ENCODE results near the gene DDX54.

Gene DDX54, protein sequence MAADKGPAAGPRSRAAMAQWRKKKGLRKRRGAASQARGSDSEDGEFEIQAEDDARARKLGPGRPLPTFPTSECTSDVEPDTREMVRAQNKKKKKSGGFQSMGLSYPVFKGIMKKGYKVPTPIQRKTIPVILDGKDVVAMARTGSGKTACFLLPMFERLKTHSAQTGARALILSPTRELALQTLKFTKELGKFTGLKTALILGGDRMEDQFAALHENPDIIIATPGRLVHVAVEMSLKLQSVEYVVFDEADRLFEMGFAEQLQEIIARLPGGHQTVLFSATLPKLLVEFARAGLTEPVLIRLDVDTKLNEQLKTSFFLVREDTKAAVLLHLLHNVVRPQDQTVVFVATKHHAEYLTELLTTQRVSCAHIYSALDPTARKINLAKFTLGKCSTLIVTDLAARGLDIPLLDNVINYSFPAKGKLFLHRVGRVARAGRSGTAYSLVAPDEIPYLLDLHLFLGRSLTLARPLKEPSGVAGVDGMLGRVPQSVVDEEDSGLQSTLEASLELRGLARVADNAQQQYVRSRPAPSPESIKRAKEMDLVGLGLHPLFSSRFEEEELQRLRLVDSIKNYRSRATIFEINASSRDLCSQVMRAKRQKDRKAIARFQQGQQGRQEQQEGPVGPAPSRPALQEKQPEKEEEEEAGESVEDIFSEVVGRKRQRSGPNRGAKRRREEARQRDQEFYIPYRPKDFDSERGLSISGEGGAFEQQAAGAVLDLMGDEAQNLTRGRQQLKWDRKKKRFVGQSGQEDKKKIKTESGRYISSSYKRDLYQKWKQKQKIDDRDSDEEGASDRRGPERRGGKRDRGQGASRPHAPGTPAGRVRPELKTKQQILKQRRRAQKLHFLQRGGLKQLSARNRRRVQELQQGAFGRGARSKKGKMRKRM

GRCh38 chr12:113185180-113186032 is at the start of gene DDX54, which contains the start of gene RITA1:
TSS of gene DDX54 (minus strand) at chr12:113185478. CDS start at chr12:113185451, 27 bp downstream.
TSS of gene RITA1 (plus strand) at chr12:113185721. CDS start at chr12:113186747, 1,026 bp downstream.
- peak; percentile 37 for DNase-seq (ENCODE audit: low read depth)

DNA sequence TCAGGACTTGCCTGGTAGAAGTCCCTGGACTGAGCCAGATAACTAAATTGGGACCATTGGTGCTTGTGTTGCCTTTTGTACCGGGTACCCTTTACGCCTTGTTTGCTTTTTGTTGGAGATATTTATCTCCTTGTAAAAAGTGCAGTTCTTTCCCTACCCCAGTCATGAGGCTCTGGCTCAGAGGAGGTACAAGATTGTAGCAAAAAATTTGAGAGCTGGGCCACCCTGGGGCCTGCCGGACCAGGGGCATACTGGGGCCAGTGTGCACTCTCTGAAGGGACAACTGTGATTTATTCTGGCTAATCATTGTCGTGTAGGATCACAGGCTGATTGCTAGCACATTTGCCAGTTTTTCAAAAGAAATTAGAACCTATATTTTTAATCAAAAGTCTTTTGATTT is 49.2 kb upstream of the DDX54 start:
- DNase-seq (ENCODE audit: low read depth) = no peak

- DNase-seq (ENCODE audit: low read depth) = no peak
Observed at GRCh38 chr12:113233967-113234366, 48.7 kb upstream of the DDX54 start.

- no peak for DNase-seq (ENCODE audit: low read depth)
Observed at GRCh38 chr12:113232840-113233585, 47.7 kb upstream of the DDX54 start.

DNA sequence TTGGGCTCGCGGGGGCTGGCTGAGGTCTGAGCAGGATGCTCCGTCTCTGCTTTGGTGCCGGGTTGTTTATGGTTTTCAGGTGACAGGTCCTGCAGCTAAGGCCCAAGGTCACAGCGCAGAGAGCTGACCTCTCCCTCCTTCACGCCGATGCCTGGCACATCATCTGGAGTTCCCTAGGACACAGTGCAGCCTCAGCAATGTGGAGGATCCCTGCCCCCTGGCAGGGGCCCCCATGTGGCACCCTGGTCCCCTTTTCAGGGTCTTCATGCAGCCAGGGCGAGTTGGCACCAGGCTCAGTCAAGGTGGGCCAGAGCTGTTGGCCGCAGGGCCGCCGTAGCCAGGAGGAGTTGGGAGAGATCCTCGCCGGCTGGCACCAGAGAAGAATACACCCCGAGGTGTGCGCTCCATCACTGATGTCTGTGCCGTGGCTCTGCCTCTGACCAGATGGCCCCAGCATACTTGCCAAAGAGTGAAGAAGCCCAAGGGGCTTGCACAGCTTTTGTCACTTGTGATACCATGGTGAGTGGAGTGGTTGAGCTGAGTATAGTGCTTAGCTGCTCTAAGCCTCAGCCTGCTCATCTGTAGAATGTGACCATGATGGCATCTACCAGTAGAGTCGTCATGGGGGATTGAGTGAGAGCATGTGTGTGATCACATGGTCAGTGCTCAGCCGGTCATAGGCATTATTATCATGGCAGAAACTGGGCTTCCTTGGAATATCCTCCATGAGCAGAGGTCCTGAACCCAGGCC is 47.0 kb upstream of the DDX54 start:
- no peak for DNase-seq (ENCODE audit: low read depth)

DNA sequence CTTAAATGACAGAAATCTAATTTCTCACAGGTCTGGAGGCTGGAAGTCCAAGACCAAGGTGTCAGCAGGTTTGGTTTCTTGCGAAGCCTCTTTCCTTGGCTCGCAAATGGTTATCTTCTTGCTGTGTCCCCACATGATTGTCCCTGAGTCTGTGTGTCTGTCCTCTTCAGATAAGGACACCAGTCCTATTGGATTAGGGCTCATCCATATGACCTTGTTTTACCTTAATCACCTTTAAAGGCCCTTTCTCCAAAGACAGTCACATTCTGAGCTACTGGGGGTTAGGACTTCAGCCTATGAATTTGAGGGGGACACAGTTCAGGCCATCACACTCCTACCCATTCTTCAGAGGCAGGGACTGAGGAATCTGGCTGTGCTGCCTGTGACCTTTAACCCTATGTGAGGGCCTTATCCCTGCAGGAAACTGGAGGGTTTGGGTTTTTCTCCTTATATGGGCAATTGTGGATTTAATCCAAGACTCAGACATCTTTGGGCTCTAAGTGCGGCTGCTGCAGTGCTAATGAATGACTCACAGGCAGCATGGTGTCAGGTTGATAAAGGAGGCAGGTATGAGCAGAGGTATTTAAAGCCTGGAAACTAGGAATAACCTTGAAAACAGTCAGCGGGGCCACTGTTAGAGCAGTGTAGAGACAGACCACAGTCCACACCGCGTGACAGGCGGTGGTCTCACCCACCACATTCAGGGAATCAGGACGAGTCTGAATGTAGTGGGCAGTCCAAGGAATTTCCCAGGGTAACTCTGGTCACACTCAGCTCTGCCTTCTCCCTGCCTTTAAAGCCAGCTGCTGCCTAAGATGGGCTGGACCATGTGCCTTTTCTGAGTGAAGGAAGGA is 46.2 kb upstream of the DDX54 start:
- no peak for DNase-seq (ENCODE audit: low read depth)

DNA sequence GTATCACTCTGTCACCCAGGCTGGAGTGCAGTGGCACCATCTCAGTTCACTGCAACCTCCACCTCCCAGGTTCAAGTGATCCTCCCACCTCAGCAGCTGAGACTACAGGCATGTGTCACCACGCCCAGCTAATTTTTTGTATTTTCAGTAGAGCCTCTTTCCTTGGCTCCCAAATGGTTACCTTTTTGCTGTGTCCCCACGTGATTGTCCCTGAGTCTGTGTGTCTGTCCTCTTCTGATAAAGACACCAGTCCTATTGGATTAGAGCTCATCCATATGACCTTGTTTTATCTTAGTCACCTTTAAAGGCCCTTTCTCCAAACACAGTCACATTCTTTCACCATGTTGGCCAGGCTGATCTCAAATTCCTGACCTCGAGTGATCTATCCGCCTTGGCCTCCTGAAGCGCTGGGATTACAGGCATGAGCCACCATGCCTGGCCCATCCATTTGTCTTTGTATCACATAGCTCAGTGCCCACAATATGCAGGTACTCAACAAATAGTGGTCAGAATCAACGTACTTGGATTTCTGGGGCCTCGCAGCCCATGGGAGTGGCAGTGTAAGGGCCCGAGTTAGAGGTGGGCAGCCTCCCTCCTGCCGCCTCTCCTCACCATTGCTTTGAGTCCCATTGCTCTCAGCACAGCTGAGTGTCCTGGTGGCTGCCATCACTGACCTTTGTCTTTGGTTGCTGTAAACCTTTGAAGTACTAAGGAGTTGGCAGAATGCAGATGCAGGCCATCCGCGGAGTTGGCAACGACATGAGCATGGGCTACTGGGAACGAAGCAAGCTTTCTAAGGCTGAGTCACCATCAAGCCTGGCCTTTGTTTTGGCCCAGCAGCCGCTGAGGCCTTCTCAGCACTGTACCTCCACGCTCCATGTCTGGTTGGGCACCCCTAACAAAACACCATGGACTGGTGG is 45.3 kb upstream of the DDX54 start:
- DNase-seq (ENCODE audit: low read depth) = no peak

DNA sequence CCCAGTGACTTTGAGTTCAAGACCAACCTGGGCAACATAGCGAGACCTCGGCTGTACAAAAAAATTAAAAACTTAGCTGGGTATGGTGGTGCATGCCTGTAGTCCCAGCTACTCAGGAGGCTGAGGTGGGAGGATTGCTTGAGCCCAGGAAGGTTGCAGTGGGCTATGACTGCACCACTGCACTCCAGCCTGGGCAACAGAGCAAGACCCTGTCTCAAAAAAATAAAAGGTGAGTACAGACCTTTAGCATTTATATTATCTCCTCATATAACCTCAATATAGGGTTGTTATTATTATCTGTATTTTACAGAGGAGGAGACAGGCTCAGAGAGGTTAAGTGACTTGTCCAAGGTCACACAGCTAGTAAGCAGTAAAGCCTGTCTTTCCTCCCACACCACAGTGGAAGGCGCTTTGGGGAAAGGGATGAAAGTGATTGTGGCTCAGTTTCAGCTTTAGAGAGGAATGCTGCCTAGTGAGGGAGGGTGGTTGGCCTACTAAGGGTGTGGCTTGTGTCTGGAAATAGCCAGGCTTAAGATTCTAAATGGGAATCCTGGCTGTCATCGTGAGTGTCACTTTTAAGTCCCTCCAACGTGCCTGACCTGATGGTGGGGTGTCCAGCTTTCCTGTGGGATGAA is 43.2 kb upstream of the DDX54 start:
- no peak for DNase-seq (ENCODE audit: low read depth)

GRCh38 chr12:113227686-113228391 is 42.6 kb upstream of the DDX54 start:
- DNase-seq (ENCODE audit: low read depth) = no peak

- no peak for DNase-seq (ENCODE audit: low read depth)
Observed at GRCh38 chr12:113226696-113227568, 41.7 kb upstream of the DDX54 start.

DNA sequence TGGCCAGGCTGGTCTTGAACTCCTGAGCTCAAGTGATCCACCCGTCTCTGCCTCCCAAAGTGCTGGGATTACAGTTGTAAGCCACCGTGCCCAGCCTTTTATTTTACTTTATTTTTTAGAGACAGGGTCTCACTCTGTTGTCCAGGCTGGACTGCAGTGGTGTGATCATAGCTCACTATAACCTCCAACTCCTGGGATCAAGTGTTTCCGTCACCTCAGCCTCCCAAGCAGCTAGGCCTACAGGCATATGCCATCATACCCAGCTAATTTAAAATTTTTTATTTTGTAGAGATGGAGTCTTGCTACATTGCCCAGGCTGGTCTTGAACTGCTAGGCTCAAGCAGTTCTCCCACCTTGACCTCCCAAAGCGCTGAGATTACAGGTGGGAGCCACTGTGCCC is 39.7 kb upstream of the DDX54 start:
- DNase-seq (ENCODE audit: low read depth) = no peak

- DNase-seq (ENCODE audit: low read depth) = peak; percentile 51
Observed at GRCh38 chr12:113222730-113223531, 37.7 kb upstream of the DDX54 start.

GRCh38 chr12:113221997-113222729 is 36.9 kb upstream of the DDX54 start:
- no peak for DNase-seq (ENCODE audit: low read depth)

DNA sequence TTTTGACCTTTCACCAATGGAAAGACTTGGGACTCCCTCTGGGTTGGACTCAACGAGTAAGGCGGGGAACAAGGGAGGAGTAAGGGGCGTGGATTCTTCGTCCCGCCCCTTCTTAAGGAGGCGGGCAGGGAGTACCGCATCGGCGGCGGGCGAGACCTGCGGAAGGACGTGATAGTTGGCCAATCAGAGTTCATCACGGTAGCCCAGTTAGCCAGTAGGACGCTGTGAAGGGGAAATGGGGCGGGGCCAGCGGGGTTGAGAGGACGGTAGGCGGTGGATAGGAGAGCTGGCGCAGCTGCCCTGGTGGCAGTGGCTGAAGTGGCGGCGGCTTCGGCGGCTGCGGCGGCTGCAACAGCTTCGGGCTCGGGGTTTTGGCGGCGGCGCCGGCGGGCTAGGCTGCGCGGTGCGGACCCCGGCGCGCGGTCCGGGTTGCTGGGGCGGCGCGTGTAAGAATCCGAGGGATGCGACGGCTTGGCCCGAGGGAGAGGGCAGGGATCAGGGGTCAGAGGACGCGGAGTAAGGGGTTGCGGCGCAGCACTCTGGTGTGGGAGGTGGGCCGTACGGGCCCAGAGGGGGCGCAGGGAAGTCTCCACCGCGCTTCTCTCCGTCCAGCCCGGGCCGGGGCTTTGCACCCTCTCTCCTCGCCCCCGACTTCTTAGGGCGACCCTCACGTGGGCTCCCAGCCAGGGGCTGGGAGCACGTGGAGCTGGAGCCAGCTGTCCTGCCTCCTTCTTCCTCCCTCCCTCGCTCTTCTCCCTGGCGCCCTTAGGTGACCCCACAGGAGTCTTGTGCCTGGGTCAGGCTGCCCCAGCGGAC is 36.1 kb upstream of the DDX54 start, which contains the start of gene TPCN1:
TSS of gene TPCN1 (plus strand) at position 284 of the 816 bp plus-strand sequence. CDS start 5,389 bp downstream, outside the sequence.
- peak; percentile 100 for DNase-seq (ENCODE audit: low read depth)

Data from HS-5 (cell line).